Breast epithelium (tissue), 3 donors: Measurements from ENCODE around the gene LAMA4.

Source experiments
- POLR2A ChIP-seq: fragments of 450-650 bp; IDR thresholded peaks from one replicate; pipeline ENCODE4 v1.6.1; 2016; ENCODE audit warnings: antibody characterized with exemption, mild to moderate bottlenecking, moderate library complexity
- POLR2AphosphoS5 ChIP-seq, 3 donors: sonication (generic); formaldehyde crosslinking; IDR thresholded peaks; one replicate each; pipeline ENCODE4 v1.6.1; 2017; ENCODE audit warnings: antibody characterized with exemption in 3 of 3
- TF ChIP-seq, protein P1 (sequence below), 3 donors: fragments of 450-650 bp; IDR thresholded peaks; one replicate each; pipeline ENCODE4 v1.5.1; 2016 to 2017; ENCODE audit warnings: antibody characterized with exemption in 3 of 3, mild to moderate bottlenecking in 3 of 3, moderate library complexity in 3 of 3

DNA sequence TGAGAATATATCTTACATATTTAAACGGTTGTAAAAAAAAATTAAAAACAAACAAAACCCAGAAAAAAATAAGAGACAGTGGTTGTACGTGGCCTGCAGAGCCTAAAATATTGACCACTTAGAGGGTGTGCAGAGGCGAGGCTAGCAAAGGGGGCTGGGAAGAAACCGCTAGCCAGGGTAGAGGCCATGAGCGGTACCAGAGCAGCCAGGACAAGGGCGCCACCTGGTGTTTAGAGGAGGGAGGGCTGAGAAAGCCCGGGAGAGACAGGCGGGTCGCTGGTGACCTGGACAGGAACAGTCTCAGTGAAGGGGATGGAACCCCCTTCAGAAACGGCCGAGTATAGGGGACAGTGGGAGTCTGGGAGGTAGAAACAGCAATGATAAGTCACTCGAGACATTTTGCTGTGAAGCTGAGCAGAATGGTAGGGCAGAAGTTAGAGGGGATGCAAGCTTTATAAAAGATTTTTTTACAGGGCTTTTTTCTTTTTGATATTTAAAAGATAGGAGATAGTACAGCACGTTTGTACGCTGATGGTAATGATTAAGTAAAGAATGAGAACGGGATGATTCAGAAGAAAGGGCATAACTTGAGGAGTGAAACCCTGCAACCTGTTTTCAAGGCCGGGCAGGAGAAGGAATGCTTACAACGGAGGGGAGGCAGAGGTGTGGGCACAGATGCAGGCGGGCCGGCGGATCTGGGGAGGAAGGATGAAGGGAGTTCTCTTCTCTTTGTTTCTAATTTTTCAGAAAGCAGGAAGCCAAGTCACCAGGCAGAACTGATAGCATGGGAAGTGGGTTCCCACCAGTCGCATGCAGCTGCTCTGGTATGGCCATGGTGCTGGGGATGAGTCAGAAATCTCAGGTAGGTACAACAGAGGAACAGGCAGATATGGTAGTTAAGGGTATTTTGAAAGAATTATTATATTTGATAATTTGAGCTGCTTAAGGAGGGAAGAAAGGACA is 90.8 kb downstream of the LAMA4 start:
- TF ChIP-seq, protein P1, sequence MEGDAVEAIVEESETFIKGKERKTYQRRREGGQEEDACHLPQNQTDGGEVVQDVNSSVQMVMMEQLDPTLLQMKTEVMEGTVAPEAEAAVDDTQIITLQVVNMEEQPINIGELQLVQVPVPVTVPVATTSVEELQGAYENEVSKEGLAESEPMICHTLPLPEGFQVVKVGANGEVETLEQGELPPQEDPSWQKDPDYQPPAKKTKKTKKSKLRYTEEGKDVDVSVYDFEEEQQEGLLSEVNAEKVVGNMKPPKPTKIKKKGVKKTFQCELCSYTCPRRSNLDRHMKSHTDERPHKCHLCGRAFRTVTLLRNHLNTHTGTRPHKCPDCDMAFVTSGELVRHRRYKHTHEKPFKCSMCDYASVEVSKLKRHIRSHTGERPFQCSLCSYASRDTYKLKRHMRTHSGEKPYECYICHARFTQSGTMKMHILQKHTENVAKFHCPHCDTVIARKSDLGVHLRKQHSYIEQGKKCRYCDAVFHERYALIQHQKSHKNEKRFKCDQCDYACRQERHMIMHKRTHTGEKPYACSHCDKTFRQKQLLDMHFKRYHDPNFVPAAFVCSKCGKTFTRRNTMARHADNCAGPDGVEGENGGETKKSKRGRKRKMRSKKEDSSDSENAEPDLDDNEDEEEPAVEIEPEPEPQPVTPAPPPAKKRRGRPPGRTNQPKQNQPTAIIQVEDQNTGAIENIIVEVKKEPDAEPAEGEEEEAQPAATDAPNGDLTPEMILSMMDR (IDR thresholded peaks at IDR 0.05): peak in 1 of 3 donors; percentile 42
- TF ChIP-seq POLR2A (no peak), POLR2AphosphoS5 (IDR thresholded peaks at IDR 0.05) (no peak)
